GM12878 (cell line): ENCODE data around the gene EGFR. TPM values are rescaled to one million over a fixed set of nuclear protein-coding genes. Genes with fewer than 3 reads are reported as not detected.
A peak's percentile ranks its signal among the peaks of the same experiment; 100 is the strongest.

Experiments used
- ATAC-seq: fragments of 200-7000 bp; cut with Tn5 transposase; 3 replicates; pipeline ENCODE4 v1.9.1; 2020; ENCODE audit warnings: mild to moderate bottlenecking, moderate library complexity
- BruUV-seq: library from RNA; stranded (reverse); fragments of 400-500 nt; replicated peaks from 2 replicates; lab custom pipeline; 2021; lab: Mats Ljungman, UMichigan
- CTCF ChIA-PET: fragments of 300-600 bp; sonication (Branson Sonifier 250); formaldehyde crosslinking; extraction: SDS; loops from one replicate; lab custom pipeline; 2021; ENCODE audit warnings: inconsistent platforms; lab: Yijun Ruan, JAX
- POLR2A ChIA-PET: fragments of 350-600 bp; formaldehyde crosslinking; extraction: SDS; loops from one replicate; lab custom pipeline; 2021; ENCODE audit warnings: inconsistent platforms; lab: Charles Lee
- RAD21 ChIA-PET: fragments of 300-600 bp; sonication (Branson Sonifier 250); formaldehyde crosslinking; loops from one replicate; lab custom pipeline; 2023; ENCODE audit warnings: antibody characterized with exemption; ENCODE audit not compliant: unreplicated experiment; lab: Charles Lee
- SMC1A ChIA-PET: fragments of 300-600 bp; sonication (Branson Sonifier 250); formaldehyde crosslinking; loops from one replicate; lab custom pipeline; 2023; ENCODE audit not compliant: unreplicated experiment, uncharacterized antibody; lab: Charles Lee
- DNase-seq: peaks from one replicate; pipeline ENCODE4 v3.0.0-alpha.2; 2011; ENCODE audit warnings: low read depth, low spot score
- FAIRE-seq: peaks from 3 replicates; lab custom pipeline; 2011; peaks lifted over from hg19 to GRCh38; lab: Jason Lieb, UNC
- H2AFZ ChIP-seq: 2 replicates; pipeline ENCODE4 v1.6.0; 2011; ENCODE audit warnings: low read depth, low read length, control low read depth; ENCODE audit not compliant: control insufficient read depth
- H3K27ac ChIP-seq: 2 replicates; pipeline ENCODE4 v1.5.1; 2011; ENCODE audit warnings: control low read depth; ENCODE audit not compliant: control insufficient read depth, insufficient read depth
- H3K27me3 ChIP-seq, 2 experiments: replicated peaks in 1 of 2; 2 replicates each; pipeline versions ENCODE4 v1.6.0 to v1.6.1; 2011; ENCODE audit warnings: low read length in 1 of 2; ENCODE audit not compliant: control insufficient read depth in 2 of 2, insufficient read depth in 2 of 2
- H3K36me3 ChIP-seq, 2 experiments: 2 replicates each; pipeline ENCODE4 v1.5.1; 2011; ENCODE audit warnings: low read length in 1 of 2; ENCODE audit not compliant: control insufficient read depth in 2 of 2, insufficient read depth in 2 of 2
- H3K4me1 ChIP-seq: 2 replicates; pipeline ENCODE4 v1.6.1; 2011; ENCODE audit warnings: mild to moderate bottlenecking, low read length, moderate library complexity, mixed read lengths; ENCODE audit not compliant: control insufficient read depth, insufficient read depth
- H3K4me2 ChIP-seq: 2 replicates; pipeline ENCODE4 v1.6.0; 2011; ENCODE audit warnings: control low read depth; ENCODE audit not compliant: control insufficient read depth, insufficient read depth
- H3K4me3 ChIP-seq: fragments of 200-600 bp; sonication (generic); 2 replicates; pipeline ENCODE4 v1.5.1; 2016
- H3K79me2 ChIP-seq: 2 replicates; pipeline ENCODE4 v1.6.0; 2011; ENCODE audit warnings: low read length; ENCODE audit not compliant: control insufficient read depth, insufficient read depth
- H3K9ac ChIP-seq: 2 replicates; pipeline ENCODE4 v1.8.0; 2011; ENCODE audit warnings: low read length, control low read depth, mixed read lengths; ENCODE audit not compliant: control insufficient read depth, insufficient read depth
- H3K9me3 ChIP-seq: replicated peaks from 3 replicates; pipeline ENCODE4 v1.5.1; 2011; ENCODE audit warnings: mild to moderate bottlenecking, low read length; ENCODE audit not compliant: control insufficient read depth, insufficient read depth
- H4K20me1 ChIP-seq: 2 replicates; pipeline ENCODE4 v1.6.0; 2011; ENCODE audit not compliant: control insufficient read depth, insufficient read depth
- LARP7 ChIP-seq: fragments of 450-650 bp; IDR thresholded peaks from 2 replicates; pipeline ENCODE4 v1.6.1; 2017; ENCODE audit warnings: mild to moderate bottlenecking
- RAD21 ChIP-seq: IDR thresholded peaks from 2 replicates; pipeline ENCODE4 v1.6.1; 2011; ENCODE audit warnings: mild to moderate bottlenecking, low read depth, low read length, moderate library complexity; ENCODE audit not compliant: insufficient read depth
- ZNF24 ChIP-seq: fragments of 450-650 bp; IDR thresholded peaks from 2 replicates; pipeline ENCODE4 v1.6.1; 2017; ENCODE audit warnings: antibody characterized with exemption, mild to moderate bottlenecking
- WGBS: methylation state at CpG from one replicate; pipeline ENCODE4 v1.1.6; 2016; ENCODE audit warnings: low lambda C conversion rate; ENCODE audit not compliant: insufficient replicate concordance, insufficient coverage; ENCODE audit errors: missing lambda C conversion rate; 5-methylcytosine and 5-hydroxymethylcytosine counted together
- in situ Hi-C: fragments of 300-500 bp; cut with MboI; formaldehyde crosslinking; loops from 9 replicates; pipeline ENCODE4 v1.14.3; 2018; ENCODE audit warnings: mixed read lengths
- intact Hi-C: fragments of 100-400 bp; cut with micrococcal nuclease; formaldehyde crosslinking; loops from one replicate; pipeline ENCODE4 v1.14.2; 2022; ENCODE audit not compliant: unreplicated experiment
- polyA plus RNA-seq, 11 experiments: library from polyadenylated mRNA; depleted of rRNA in 4 of 11; unstranded in 6 of 11; stranded (reverse) in 5 of 11; fragments of >200 nt; fragmentation: Nextera tagmentation in 4 of 11; fragmentation: Illumina TruSeq in 1 of 11; extraction: Ambion mirVana in 4 of 11; extraction: Trizol in 1 of 11; gene quantifications; 1 replicate in 1 of 11; 2 replicates in 10 of 11; pipeline versions ENCODE4 v1.2.1 to v1.2.3, GENCODE V29; 2011 to 2016; ENCODE audit warnings: inconsistent platforms in 2 of 11, missing spikeins in 2 of 11, low read depth in 1 of 11
- total RNA-seq, 4 experiments: library from RNA; depleted of rRNA in 3 of 4; stranded (reverse); fragments of >200 nt in 3 of 4; fragmentation: Illumina TruSeq in 1 of 4; extraction: Trizol in 1 of 4; gene quantifications; 2 replicates each; pipeline versions ENCODE4 v1.2.1 to v1.2.3, GENCODE V29; 2013 to 2021
- TF ChIP-seq, protein P1 (sequence below), 3 experiments: IDR thresholded peaks in 2 of 3; conservative IDR thresholded peaks in 1 of 3; 2 replicates each; pipeline ENCODE4 v1.5.1; 2011; ENCODE audit warnings: low read depth in 3 of 3, low read length in 3 of 3, mild to moderate bottlenecking in 3 of 3, control low read depth in 2 of 3, moderate library complexity in 2 of 3, inconsistent platforms in 1 of 3, mixed read lengths in 1 of 3; ENCODE audit not compliant: control insufficient read depth in 2 of 3, insufficient read depth in 1 of 3; ENCODE audit errors: extremely low read depth in 1 of 3
- TF ChIP-seq, protein P2 (sequence below): IDR thresholded peaks from 2 replicates; pipeline ENCODE4 v1.6.1; 2011; ENCODE audit warnings: borderline replicate concordance, low read depth, mild to moderate bottlenecking, moderate library complexity, low read length; ENCODE audit not compliant: insufficient read depth, poor library complexity, severe bottlenecking

The EGFR gene
- total and polyA plus RNA-seq, 10 of the 15 experiments (the other 5 are each of a cell fraction or from before 2014, with no cell fraction given), result 0.01 to 0.31 TPM; not detected in 8

DNA sequence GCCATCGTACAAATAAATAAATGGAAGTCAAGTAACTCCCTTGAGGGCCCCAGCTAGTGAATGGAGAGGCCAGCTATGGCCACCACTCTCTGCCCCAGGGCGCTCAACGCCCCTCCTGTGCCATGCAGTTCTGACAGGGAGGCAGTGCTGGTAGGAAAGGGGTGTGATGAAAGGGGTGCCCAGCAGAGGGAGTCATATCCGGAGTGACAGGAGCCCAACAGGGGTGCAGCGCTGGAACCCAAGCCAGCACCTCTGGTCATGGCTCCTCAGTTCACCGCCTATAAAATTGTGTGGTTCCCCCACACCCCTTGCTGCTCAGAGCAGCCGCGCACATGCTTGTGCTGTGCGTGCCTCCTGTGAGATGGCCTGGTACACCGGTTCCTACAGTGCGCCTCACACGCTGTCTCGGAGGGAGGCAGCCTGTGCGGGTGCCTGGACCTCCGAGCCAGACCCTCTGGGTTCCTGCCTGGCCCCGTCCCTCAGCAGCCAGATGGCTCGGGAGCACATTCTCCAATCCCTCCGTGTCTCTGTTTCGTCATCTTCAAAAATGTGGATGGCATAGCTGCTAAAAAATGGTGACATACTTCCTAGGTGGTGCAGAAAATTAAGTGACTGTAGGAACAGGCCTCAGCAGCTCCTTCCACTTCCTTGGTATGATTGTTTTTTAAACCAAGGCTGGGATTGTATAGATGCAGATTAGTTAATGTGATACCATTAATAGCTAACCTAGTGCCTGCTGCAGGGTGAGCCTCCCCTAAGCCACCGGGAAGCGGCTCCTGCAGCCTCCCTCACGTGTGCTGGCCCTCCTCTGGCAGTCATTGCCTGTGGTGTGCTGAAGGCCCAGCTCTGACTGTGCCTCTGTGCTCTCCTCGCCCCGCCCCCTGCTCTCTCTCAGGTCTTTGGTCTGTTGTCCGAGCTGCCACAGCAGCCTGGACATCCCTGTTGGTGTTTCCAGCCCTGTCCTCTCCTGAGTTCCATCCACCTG lies 125.8 kb downstream of the EGFR start:
- TF ChIP-seq, protein P1, sequence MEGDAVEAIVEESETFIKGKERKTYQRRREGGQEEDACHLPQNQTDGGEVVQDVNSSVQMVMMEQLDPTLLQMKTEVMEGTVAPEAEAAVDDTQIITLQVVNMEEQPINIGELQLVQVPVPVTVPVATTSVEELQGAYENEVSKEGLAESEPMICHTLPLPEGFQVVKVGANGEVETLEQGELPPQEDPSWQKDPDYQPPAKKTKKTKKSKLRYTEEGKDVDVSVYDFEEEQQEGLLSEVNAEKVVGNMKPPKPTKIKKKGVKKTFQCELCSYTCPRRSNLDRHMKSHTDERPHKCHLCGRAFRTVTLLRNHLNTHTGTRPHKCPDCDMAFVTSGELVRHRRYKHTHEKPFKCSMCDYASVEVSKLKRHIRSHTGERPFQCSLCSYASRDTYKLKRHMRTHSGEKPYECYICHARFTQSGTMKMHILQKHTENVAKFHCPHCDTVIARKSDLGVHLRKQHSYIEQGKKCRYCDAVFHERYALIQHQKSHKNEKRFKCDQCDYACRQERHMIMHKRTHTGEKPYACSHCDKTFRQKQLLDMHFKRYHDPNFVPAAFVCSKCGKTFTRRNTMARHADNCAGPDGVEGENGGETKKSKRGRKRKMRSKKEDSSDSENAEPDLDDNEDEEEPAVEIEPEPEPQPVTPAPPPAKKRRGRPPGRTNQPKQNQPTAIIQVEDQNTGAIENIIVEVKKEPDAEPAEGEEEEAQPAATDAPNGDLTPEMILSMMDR (IDR thresholded peaks at IDR 0.05 in 2 of 3, conservative IDR thresholded peaks at IDR 0.05 in 1 of 3; ENCODE audit: control insufficient read depth in 2 of 3, extremely low read depth in 1 of 3, insufficient read depth in 1 of 3, low read depth in 3 of 3, low read length in 3 of 3), result peak in 2 of 3 experiments; percentile 10 to 23; a peak in 2 of 6 replicates
- TF ChIP-seq RAD21 (0 out of 2 replicates have a peak, but pooled peaks have one; percentile 3), LARP7 (no peak), ZNF24 (no peak)
- TF ChIP-seq, protein P2, sequence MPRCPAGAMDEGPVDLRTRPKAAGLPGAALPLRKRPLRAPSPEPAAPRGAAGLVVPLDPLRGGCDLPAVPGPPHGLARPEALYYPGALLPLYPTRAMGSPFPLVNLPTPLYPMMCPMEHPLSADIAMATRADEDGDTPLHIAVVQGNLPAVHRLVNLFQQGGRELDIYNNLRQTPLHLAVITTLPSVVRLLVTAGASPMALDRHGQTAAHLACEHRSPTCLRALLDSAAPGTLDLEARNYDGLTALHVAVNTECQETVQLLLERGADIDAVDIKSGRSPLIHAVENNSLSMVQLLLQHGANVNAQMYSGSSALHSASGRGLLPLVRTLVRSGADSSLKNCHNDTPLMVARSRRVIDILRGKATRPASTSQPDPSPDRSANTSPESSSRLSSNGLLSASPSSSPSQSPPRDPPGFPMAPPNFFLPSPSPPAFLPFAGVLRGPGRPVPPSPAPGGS, result no peak
- TF ChIP-seq, all 136 proteins: peak for 2
- ChIA-PET CTCF (interaction anchor here (0.9 to 1.9 kb wide), 3 partner anchors 12 to 111 kb away, joined by 3 to 6 read pairs (median 4); no protein-coding TSS in a partner anchor), POLR2A (interaction anchor here (1.0 kb wide), 1 partner anchor 14 kb away, joined by 3 read pairs; no protein-coding TSS in a partner anchor), RAD21 (no interaction called here), SMC1A (interaction anchor here (0.8 to 1.3 kb wide), 3 partner anchors 10 to 356 kb away, joined by 3 read pairs; no protein-coding TSS in a partner anchor)
- in situ Hi-C loops, result no loop called here
- no TSS peak for BruUV-seq
- 65% methylated on average over 25 of the region's 25 CpGs for WGBS
- Histone ChIP-seq H2AFZ (no peak overlapping the region), H4K20me1 (no peaks in the 10 kb centered on the region), H3K9ac (no peak overlapping the region), H3K4me1 (peaks cover 5% of the 10 kb centered on the region), H3K4me2 (no peak overlapping the region), H3K27ac (no peak overlapping the region), H3K4me3 (no peak overlapping the region), H3K36me3 (no peaks in the 10 kb centered on the region), H3K9me3 (no peaks in the 10 kb centered on the region), H3K27me3 (peaks cover 0 to 3% of the 10 kb centered on the region in 2 experiments; a peak in 1 of 4 replicates), H3K79me2 (no peaks in the 10 kb centered on the region)
- peak; percentile 41 for ATAC-seq
- no peak for FAIRE-seq
- DNase-seq, result no peak
- intact Hi-C loops, result loop anchor here (5.0 kb wide), 1 partner anchor 108 kb away; no protein-coding TSS in a partner anchor
